OCI-LY3 (cell line): ENCODE measurements around the gene PLD4.

Experiments used
- EZH2phosphoT487 ChIP-seq: fragments of 200-600 bp; shearing (Covaris generic); IDR thresholded peaks from 2 replicates; pipeline ENCODE4 v1.6.1; 2018; ENCODE audit warnings: antibody characterized with exemption, mixed run types, low read depth
- TF ChIP-seq, protein P1 (sequence below): fragments of 200-600, 300-600 bp; sonication (generic); IDR thresholded peaks from 2 replicates; pipeline ENCODE4 v1.5.1; 2014; ENCODE audit warnings: antibody characterized with exemption, low read length, low read depth

DNA sequence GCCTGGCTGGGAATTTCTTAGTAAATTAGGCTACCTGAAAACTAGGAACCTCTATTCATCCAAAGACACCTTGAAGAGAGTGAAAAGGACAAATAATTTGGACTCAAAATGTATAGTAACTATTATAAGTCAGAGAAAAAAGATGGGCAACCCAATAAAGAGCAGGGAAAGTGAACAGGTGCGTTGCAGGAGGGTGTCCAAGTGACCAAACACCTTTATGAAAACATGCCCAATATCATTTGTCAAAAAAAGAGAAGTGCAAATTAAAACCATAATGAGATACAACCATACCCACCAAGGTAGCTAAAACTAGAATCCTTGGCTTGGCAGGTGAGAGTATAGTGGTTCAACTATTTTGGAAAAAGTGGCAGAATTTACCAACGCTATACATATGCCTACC, 24.9 kb upstream of the PLD4 start:
- TF ChIP-seq, protein P1, sequence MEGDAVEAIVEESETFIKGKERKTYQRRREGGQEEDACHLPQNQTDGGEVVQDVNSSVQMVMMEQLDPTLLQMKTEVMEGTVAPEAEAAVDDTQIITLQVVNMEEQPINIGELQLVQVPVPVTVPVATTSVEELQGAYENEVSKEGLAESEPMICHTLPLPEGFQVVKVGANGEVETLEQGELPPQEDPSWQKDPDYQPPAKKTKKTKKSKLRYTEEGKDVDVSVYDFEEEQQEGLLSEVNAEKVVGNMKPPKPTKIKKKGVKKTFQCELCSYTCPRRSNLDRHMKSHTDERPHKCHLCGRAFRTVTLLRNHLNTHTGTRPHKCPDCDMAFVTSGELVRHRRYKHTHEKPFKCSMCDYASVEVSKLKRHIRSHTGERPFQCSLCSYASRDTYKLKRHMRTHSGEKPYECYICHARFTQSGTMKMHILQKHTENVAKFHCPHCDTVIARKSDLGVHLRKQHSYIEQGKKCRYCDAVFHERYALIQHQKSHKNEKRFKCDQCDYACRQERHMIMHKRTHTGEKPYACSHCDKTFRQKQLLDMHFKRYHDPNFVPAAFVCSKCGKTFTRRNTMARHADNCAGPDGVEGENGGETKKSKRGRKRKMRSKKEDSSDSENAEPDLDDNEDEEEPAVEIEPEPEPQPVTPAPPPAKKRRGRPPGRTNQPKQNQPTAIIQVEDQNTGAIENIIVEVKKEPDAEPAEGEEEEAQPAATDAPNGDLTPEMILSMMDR = no peak
- no peak for TF ChIP-seq EZH2phosphoT487
